ENCODE results near the gene HNRNPAB.
"Not testable (repeated sequence)": the region's sequence is repeated elsewhere in the genome, so short reads cannot be mapped to it uniquely, and the experiment has no call there.

HNRNPAB gene

DNA sequence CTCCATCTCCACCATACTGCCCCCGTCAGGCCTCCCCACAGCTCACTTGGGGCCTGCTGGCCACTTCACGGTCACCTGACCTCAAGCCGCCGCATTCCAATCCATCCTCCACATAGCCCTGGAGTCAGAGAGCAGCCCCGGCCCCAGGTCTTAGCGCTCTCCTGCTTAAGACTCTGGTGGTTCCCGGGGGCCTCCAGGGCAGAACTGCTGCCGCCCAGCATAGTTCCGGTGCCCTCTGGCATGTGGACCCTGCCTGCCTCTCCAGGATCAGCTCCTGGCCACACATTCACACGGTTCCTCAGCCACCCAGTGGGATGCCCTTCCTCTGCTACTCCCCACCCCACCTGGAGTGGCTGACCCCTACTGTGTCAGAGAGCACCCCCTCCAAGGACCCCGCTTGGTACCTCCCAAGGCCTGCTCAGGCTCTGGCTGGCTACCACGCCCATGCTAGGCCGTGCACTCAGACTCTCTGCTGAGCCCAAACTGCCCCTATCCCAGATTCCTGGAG is 19.5 kb downstream of the HNRNPAB start:
- Histone ChIP-seq H3K4me3 (no peak overlapping the region), H3K27ac (no peak overlapping the region)
- TF ChIP-seq, protein P1, sequence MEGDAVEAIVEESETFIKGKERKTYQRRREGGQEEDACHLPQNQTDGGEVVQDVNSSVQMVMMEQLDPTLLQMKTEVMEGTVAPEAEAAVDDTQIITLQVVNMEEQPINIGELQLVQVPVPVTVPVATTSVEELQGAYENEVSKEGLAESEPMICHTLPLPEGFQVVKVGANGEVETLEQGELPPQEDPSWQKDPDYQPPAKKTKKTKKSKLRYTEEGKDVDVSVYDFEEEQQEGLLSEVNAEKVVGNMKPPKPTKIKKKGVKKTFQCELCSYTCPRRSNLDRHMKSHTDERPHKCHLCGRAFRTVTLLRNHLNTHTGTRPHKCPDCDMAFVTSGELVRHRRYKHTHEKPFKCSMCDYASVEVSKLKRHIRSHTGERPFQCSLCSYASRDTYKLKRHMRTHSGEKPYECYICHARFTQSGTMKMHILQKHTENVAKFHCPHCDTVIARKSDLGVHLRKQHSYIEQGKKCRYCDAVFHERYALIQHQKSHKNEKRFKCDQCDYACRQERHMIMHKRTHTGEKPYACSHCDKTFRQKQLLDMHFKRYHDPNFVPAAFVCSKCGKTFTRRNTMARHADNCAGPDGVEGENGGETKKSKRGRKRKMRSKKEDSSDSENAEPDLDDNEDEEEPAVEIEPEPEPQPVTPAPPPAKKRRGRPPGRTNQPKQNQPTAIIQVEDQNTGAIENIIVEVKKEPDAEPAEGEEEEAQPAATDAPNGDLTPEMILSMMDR (IDR thresholded peaks at IDR 0.05), result no peak
- no peak for DNase-seq (ENCODE audit: low spot score)

DNA sequence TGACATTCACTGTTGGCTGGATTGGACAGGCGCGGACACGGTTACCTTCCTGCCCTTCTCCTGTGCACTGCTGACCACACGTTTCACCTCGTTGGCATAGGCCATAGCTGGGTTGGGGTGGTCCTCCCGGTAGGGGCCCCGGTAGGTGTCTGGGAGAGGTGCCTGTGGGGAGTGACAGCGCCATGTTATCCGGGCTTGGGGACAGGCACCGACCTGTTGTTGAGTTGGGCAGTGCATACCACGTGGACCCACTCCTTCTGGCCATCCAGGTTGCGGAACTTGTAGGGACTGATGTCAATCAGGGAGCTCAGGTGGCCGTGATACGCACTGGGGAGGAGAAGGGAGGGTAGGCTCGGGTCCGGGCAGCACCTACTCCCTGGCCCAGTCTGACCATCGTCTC is 20.1 kb downstream of the HNRNPAB start:
- H3K27ac ChIP-seq, result no peak overlapping the region
- TF ChIP-seq, protein P1 (IDR thresholded peaks at IDR 0.05), result no peak
- no peak overlapping the region for H3K4me3 ChIP-seq
- no peak for DNase-seq (ENCODE audit: low spot score)

DNA sequence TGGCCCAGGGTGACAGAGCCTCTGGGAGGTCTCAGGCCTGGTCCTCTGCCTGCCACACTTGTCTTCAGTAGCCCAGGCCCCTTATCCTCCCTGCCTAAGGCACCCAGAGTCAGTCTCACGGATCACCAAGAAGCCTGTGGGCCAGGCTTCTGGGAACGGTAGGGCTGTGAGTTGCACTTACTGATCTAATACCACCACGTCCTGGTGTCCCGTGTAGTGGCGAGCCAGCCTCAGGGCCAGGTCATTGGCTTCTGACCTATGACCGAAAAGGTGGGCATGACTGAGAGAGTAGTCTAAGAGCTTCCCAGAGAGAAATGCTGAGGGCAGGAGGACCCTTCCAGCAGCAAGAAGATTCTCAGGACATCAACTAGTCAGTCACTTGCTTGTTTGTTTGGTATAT is 20.8 kb downstream of the HNRNPAB start:
- DNase-seq (ENCODE audit: low spot score), result no peak
- TF ChIP-seq, protein P1 (IDR thresholded peaks at IDR 0.05), result no peak
- H3K27ac ChIP-seq, result no peak overlapping the region

DNA sequence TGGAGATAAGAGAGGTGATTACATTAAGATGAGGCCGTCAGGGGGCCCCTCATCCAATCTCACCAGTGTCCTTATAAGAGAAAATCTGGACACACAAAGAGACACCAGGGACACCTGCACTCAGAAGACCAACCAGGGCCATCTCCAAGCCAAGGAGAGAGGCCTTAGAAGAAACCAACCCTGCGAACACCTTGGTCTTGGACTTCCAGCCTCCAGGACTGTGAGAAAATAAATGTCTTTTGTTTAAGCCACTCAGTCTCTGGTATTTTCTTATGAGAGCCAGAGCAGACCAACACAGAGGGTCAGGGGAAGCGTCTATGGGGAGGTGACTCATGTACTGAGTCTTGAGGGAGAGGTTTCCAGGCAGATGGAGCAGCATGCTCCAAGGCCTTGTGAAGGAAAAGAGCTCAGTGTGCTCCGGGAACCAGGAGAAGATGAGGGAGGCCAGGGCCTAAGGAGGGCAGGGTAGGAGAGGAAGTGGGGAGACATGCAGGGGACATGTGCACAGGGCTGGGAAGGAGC is 22.9 kb downstream of the HNRNPAB start:
- Histone ChIP-seq H3K27ac (no peak overlapping the region), H3K4me3 (no peak overlapping the region)
- TF ChIP-seq, protein P1 (IDR thresholded peaks at IDR 0.05), result no peak
- no peak for DNase-seq (ENCODE audit: low spot score)

More for the DNA sequence above, 20.8 kb downstream of the HNRNPAB start:
- no peak overlapping the region for H3K4me3 ChIP-seq

DNA sequence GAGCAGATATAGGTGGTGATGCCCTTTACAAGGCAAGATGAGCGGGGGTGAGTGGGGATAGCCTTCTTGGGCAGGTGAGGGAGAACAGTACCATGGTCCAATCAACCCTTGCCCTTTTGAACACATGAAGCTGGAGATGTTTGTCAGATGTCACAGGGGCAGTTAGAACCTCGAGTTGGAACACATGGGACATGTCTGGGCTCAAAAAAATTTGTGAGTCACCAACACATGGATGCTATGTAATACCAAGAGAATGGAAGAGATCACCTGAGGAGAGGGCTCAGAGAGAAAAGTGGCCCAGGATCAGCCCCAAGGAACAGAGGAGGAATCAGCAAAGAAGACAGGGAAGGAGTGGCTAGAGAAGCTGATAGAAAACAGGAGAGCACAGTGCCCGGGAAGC is 23.6 kb downstream of the HNRNPAB start:
- Histone ChIP-seq H3K4me3 (no peak overlapping the region), H3K27ac (no peak overlapping the region)
- DNase-seq (ENCODE audit: low spot score), result no peak
- TF ChIP-seq, protein P1 (IDR thresholded peaks at IDR 0.05), result no peak

DNA sequence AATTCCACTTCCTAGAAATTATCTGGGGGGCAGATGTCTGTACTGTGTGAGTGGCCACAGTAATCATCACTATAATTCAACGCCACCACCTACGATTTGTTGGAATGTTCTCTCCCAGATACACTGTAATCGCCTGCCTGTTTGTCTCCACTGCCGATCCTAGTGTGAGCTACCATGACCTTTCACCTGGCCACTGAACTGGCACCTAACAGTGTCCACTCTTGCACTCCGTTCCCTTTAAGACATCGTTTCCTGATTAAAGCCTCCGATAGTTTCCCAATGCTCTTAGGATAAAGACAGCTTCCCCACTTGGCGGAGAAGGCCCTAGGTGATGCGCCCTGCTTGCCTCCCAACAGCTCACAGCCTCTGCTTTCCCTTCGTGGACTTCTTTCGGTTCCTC is 24.3 kb downstream of the HNRNPAB start:
- TF ChIP-seq, protein P1 (IDR thresholded peaks at IDR 0.05), result no peak
- Histone ChIP-seq H3K27ac (no peak overlapping the region), H3K4me3 (no peak overlapping the region)
- DNase-seq (ENCODE audit: low spot score), result no peak

DNA sequence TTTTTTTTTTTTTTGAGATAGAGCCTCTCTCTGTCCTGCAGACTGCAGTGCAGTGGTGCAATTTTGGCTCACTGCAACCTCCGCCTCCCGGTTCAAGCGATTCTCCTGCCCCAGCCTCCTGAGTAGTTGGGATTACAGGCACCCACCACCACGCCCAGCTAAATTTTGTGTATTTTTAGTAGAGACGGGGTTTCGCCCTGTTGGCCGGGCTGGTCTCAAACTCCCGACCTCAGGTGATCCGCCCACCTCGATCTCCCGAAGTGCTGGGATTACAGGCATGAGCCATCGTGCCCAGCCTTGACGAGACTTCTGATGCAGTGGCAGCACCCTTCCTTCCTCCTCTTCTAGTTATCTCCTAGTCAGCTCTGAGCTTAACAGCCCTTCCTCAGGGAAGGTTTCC is 24.8 kb downstream of the HNRNPAB start:
- not testable (repeated sequence) for DNase-seq (ENCODE audit: low spot score); H3K27ac ChIP-seq; H3K4me3 ChIP-seq

Measured in coronary artery (tissue), 2 donors.